Calu3 (cell line): Measurements from ENCODE around the gene ESR1. TPM values are rescaled to one million over a fixed set of nuclear protein-coding genes. Genes with fewer than 3 reads are reported as not detected.
A peak's percentile ranks its signal among the peaks of the same experiment; 100 is the strongest.

ENCODE experiments used
- BruUV-seq: library from RNA; stranded (reverse); fragments of 400-500 nt; replicated peaks from 2 replicates; lab custom pipeline; 2021; lab: Mats Ljungman, UMichigan
- CTCF ChIA-PET: fragments of 300-600 bp; sonication (Branson Sonifier 250); formaldehyde crosslinking; loops from one replicate; lab custom pipeline; 2022; ENCODE audit warnings: antibody characterized with exemption; lab: Charles Lee
- DNase-seq: peaks from one replicate; pipeline ENCODE4 v3.0.0; 2022
- H3K27ac Mint-ChIP-seq: one replicate; pipeline ENCODE4 v1.8.0; 2022; ENCODE audit warnings: mixed read lengths; ENCODE audit not compliant: unreplicated experiment
- H3K27me3 Mint-ChIP-seq: one replicate; pipeline ENCODE4 v1.8.0; 2022; ENCODE audit warnings: mixed read lengths; ENCODE audit not compliant: unreplicated experiment
- H3K36me3 Mint-ChIP-seq: one replicate; pipeline ENCODE4 v1.8.0; 2022; ENCODE audit warnings: mild to moderate bottlenecking, moderate library complexity, mixed read lengths; ENCODE audit not compliant: insufficient read depth, unreplicated experiment
- H3K4me1 Mint-ChIP-seq: one replicate; pipeline ENCODE4 v1.8.0; 2022; ENCODE audit warnings: mild to moderate bottlenecking, low read depth, mixed read lengths; ENCODE audit not compliant: unreplicated experiment
- H3K4me3 Mint-ChIP-seq: one replicate; pipeline ENCODE4 v1.8.0; 2022; ENCODE audit warnings: mild to moderate bottlenecking, low read depth, moderate library complexity, mixed read lengths; ENCODE audit not compliant: unreplicated experiment
- H3K9me3 Mint-ChIP-seq: one replicate; pipeline ENCODE4 v1.8.0; 2022; ENCODE audit warnings: low read depth, mixed read lengths; ENCODE audit not compliant: unreplicated experiment
- intact Hi-C: fragments of 100-400 bp; cut with micrococcal nuclease; formaldehyde crosslinking; loops from one replicate; pipeline ENCODE4 v1.10.0; 2022; ENCODE audit not compliant: unreplicated experiment
- total RNA-seq: library from RNA; stranded (reverse); gene quantifications from 2 replicates; pipeline ENCODE4 v1.2.3, GENCODE V29; 2022
- TF ChIP-seq, protein P1 (sequence below): fragments of 200-600 bp; IDR thresholded peaks from one replicate; pipeline ENCODE4 v1.8.0; 2022; ENCODE audit warnings: antibody characterized with exemption; ENCODE audit not compliant: unreplicated experiment

Gene ESR1
- total RNA-seq, 1 experiment from 2014 or later: 0.50 TPM

- Mint-ChIP-seq H3K27me3 (peaks cover 47% of the 10 kb centered on the region), H3K4me1 (no peaks in the 10 kb centered on the region), H3K27ac (no peak overlapping the region), H3K4me3 (peak overlapping the region; percentile 71), H3K9me3 (no peaks in the 10 kb centered on the region), H3K36me3 (no peaks in the 10 kb centered on the region)
- TF ChIP-seq, protein P1, sequence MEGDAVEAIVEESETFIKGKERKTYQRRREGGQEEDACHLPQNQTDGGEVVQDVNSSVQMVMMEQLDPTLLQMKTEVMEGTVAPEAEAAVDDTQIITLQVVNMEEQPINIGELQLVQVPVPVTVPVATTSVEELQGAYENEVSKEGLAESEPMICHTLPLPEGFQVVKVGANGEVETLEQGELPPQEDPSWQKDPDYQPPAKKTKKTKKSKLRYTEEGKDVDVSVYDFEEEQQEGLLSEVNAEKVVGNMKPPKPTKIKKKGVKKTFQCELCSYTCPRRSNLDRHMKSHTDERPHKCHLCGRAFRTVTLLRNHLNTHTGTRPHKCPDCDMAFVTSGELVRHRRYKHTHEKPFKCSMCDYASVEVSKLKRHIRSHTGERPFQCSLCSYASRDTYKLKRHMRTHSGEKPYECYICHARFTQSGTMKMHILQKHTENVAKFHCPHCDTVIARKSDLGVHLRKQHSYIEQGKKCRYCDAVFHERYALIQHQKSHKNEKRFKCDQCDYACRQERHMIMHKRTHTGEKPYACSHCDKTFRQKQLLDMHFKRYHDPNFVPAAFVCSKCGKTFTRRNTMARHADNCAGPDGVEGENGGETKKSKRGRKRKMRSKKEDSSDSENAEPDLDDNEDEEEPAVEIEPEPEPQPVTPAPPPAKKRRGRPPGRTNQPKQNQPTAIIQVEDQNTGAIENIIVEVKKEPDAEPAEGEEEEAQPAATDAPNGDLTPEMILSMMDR: no peak
- no TSS peak for BruUV-seq
- DNase-seq: no peak
- intact Hi-C loops: no loop called here
- CTCF ChIA-PET: no interaction called here
These were observed 547 bp upstream of the ESR1 start for GRCh38 chr6:151806757-151807512.

DNA sequence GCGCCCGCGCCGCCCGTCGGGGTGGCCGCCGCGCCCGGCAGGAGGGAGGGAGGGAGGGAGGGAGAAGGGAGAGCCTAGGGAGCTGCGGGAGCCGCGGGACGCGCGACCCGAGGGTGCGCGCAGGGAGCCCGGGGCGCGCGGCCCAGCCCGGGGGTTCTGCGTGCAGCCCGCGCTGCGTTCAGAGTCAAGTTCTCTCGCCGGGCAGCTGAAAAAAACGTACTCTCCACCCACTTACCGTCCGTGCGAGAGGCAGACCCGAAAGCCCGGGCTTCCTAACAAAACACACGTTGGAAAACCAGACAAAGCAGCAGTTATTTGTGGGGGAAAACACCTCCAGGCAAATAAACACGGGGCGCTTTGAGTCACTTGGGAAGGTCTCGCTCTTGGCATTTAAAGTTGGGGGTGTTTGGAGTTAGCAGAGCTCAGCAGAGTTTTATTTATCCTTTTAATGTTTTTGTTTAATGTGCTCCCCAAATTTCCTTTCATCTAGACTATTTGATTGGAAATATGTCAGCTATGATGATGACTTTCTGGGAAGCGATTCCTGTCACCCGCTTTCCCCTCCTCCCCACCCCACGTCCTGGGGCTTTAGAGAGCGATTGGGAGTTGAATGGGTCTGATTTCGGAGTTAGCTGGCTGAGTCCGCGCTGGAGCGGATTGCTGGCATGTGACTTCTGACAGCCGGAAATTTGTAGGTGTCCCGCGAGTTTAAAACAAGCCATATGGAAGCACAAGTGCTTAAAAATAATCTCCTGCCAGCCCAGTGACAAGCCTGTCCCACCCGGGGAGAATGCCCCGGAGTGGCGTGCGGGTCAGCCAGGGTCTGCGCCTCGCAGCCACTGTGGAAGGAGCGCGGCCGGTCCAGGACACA, 1.1 kb downstream of the ESR1 start:
- H3K9me3 Mint-ChIP-seq: no peaks in the 10 kb centered on the region
- H3K4me3 Mint-ChIP-seq: peak overlapping the region; percentile 71
- H3K4me1 Mint-ChIP-seq: no peaks in the 10 kb centered on the region
- no TSS peak for BruUV-seq
- no peak overlapping the region for H3K27ac Mint-ChIP-seq
- TF ChIP-seq, protein P1: no peak
- intact Hi-C loops: no loop called here
- CTCF ChIA-PET: interaction anchor here (0.6 kb wide), 1 partner anchor 418 kb away, joined by 4 read pairs; no protein-coding TSS in a partner anchor
- no peak for DNase-seq
- H3K36me3 Mint-ChIP-seq: no peaks in the 10 kb centered on the region
- peaks cover 43% of the 10 kb centered on the region for H3K27me3 Mint-ChIP-seq

DNA sequence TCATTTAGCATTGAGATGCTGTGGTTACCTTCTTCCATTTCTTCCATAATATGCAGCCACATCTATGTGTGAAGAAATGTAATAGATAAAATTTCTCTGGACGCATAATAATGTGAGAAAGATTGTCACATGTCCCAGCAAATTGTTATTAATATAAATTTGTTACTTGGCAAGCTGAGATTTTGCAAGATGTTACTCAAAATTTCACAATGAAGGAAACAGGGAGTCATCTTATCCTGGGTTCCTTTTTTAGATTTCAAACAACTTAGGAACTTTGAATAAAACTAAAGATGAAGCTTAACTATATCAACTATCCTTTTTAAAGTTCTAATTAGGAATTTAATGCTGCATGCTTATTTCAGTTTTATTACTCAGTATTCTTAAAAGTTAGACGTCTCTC, 3.6 kb downstream of the ESR1 start:
- Mint-ChIP-seq H3K9me3 (no peaks in the 10 kb centered on the region), H3K27me3 (peaks cover 48% of the 10 kb centered on the region), H3K27ac (no peak overlapping the region), H3K36me3 (no peaks in the 10 kb centered on the region), H3K4me3 (no peak overlapping the region), H3K4me1 (no peaks in the 10 kb centered on the region)
- TF ChIP-seq, protein P1: no peak
- BruUV-seq: no TSS peak
- CTCF ChIA-PET: no interaction called here
- intact Hi-C loops: no loop called here
- DNase-seq: no peak

DNA sequence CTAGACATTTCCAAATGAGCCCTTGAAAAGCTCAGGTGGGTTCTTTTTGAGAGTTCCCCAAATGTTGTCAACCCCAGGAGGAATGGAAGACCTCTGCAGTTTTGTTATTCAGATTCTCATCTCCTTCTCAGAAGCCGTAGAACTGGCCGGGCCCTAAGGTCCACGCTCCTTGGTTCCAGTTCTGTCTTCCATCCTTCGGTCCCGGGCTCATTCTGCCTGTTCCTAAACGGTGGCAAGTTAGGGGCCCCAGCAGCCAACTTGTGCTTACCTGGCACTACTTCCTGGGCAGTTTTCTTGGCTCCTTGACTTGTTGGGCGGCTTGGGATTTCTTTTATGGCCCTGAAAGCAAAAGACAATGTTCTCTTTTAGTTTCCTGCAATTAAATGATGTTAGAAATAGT, 6.4 kb downstream of the ESR1 start:
- no peak for DNase-seq
- H3K27ac Mint-ChIP-seq: no peak overlapping the region
- no peaks in the 10 kb centered on the region for H3K36me3 Mint-ChIP-seq
- intact Hi-C loops: no loop called here
- peaks cover 38% of the 10 kb centered on the region for H3K27me3 Mint-ChIP-seq
- CTCF ChIA-PET: no interaction called here
- no TSS peak for BruUV-seq
- TF ChIP-seq, protein P1: no peak
- no peak overlapping the region for H3K4me3 Mint-ChIP-seq
- no peaks in the 10 kb centered on the region for H3K4me1 Mint-ChIP-seq
- H3K9me3 Mint-ChIP-seq: no peaks in the 10 kb centered on the region
